Measurements from ENCODE around the gene CCER1.
A peak's percentile ranks its signal among the peaks of the same experiment; 100 is the strongest.

DNA sequence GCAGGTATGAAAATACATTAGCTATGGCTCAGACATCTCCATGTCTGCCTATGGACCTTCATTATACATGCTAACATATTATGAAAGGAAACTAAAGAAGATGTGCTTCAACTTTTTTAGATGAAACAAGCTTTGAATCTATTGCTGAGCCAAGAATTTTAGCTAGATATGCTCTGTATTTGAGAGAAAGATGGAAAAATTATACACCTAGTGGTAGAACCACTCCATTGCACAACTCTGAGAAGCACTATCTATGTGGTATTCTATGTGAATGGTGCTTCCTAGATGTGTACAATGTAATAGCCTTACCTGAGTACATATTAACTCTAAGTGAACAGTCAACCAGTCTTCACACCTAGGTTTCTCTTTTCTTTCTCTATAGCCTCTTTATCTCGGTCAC lies 32.5 kb upstream of the CCER1 start:
- TF ChIP-seq, protein P1, sequence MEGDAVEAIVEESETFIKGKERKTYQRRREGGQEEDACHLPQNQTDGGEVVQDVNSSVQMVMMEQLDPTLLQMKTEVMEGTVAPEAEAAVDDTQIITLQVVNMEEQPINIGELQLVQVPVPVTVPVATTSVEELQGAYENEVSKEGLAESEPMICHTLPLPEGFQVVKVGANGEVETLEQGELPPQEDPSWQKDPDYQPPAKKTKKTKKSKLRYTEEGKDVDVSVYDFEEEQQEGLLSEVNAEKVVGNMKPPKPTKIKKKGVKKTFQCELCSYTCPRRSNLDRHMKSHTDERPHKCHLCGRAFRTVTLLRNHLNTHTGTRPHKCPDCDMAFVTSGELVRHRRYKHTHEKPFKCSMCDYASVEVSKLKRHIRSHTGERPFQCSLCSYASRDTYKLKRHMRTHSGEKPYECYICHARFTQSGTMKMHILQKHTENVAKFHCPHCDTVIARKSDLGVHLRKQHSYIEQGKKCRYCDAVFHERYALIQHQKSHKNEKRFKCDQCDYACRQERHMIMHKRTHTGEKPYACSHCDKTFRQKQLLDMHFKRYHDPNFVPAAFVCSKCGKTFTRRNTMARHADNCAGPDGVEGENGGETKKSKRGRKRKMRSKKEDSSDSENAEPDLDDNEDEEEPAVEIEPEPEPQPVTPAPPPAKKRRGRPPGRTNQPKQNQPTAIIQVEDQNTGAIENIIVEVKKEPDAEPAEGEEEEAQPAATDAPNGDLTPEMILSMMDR (conservative IDR thresholded peaks at IDR 0.05; ENCODE audit: low read depth in 2 of 2): peak in 1 of 2 experiments; percentile 52; a peak in 2 of 4 replicates
- no peak for TF ChIP-seq JUNB (IDR thresholded peaks at IDR 0.05; ENCODE audit: unreplicated experiment)
- TF ChIP-seq EZH2phosphoT487 (IDR thresholded peaks at IDR 0.05; ENCODE audit: unreplicated experiment): no peak
- no peak for TF ChIP-seq EZH2 (IDR thresholded peaks at IDR 0.05; ENCODE audit: low read depth, unreplicated experiment)
- TF ChIP-seq, protein P2, sequence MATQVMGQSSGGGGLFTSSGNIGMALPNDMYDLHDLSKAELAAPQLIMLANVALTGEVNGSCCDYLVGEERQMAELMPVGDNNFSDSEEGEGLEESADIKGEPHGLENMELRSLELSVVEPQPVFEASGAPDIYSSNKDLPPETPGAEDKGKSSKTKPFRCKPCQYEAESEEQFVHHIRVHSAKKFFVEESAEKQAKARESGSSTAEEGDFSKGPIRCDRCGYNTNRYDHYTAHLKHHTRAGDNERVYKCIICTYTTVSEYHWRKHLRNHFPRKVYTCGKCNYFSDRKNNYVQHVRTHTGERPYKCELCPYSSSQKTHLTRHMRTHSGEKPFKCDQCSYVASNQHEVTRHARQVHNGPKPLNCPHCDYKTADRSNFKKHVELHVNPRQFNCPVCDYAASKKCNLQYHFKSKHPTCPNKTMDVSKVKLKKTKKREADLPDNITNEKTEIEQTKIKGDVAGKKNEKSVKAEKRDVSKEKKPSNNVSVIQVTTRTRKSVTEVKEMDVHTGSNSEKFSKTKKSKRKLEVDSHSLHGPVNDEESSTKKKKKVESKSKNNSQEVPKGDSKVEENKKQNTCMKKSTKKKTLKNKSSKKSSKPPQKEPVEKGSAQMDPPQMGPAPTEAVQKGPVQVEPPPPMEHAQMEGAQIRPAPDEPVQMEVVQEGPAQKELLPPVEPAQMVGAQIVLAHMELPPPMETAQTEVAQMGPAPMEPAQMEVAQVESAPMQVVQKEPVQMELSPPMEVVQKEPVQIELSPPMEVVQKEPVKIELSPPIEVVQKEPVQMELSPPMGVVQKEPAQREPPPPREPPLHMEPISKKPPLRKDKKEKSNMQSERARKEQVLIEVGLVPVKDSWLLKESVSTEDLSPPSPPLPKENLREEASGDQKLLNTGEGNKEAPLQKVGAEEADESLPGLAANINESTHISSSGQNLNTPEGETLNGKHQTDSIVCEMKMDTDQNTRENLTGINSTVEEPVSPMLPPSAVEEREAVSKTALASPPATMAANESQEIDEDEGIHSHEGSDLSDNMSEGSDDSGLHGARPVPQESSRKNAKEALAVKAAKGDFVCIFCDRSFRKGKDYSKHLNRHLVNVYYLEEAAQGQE (IDR thresholded peaks at IDR 0.05; ENCODE audit: unreplicated experiment): no peak
- TF ChIP-seq STAT1 (IDR thresholded peaks at IDR 0.05; ENCODE audit: unreplicated experiment): no peak
- no peak for TF ChIP-seq NANOG (IDR thresholded peaks at IDR 0.05; ENCODE audit: borderline replicate concordance)
- TF ChIP-seq ZNF114 (CRISPR knock-in tag; IDR thresholded peaks at IDR 0.05): no peak
- no peak for TF ChIP-seq POLR2AphosphoS5 (IDR thresholded peaks at IDR 0.05; ENCODE audit: low read depth)
